CD4-positive, alpha-beta T cell treated with Interleukin-21 for 1 hour (primary cell): Measurements from ENCODE around the gene SLC6A3.
A peak's percentile ranks its signal among the peaks of the same experiment; 100 is the strongest.

Experiments used
- DNase-seq: peaks from one replicate; pipeline ENCODE4 v3.0.0-alpha.2; 2020

Gene SLC6A3

GRCh38 chr5:1404062-1404461 is 41.2 kb downstream of the SLC6A3 start:
- no peak for DNase-seq

GRCh38 chr5:1402611-1403255 is 42.5 kb downstream of the SLC6A3 start:
- DNase-seq = no peak

- DNase-seq = no peak
These were observed 43.6 kb downstream of the SLC6A3 start for GRCh38 chr5:1401536-1402138.

- no peak for DNase-seq
These were observed 44.3 kb downstream of the SLC6A3 start for GRCh38 chr5:1400936-1401335.

- no peak for DNase-seq
These were observed 44.9 kb downstream of the SLC6A3 start for GRCh38 chr5:1400211-1400855.

- no peak for DNase-seq
These were observed 45.5 kb downstream of the SLC6A3 start for GRCh38 chr5:1399737-1400136.

GRCh38 chr5:1396293-1396816 is 48.9 kb downstream of the SLC6A3 start:
- DNase-seq = no peak

GRCh38 chr5:1394881-1395860 is 50.1 kb downstream of the SLC6A3 start:
- no peak for DNase-seq

GRCh38 chr5:1393571-1394501 is 51.4 kb downstream of the SLC6A3 start:
- no peak for DNase-seq

GRCh38 chr5:1392801-1393565 is 52.3 kb downstream of the SLC6A3 start:
- DNase-seq = no peak

GRCh38 chr5:1392261-1392660 is 53.0 kb downstream of the SLC6A3 start:
- DNase-seq = no peak

GRCh38 chr5:1391691-1392090 is 53.5 kb downstream of the SLC6A3 start:
- no peak for DNase-seq

- no peak for DNase-seq
These were observed 54.2 kb downstream of the SLC6A3 start for GRCh38 chr5:1390861-1391600.

GRCh38 chr5:1390333-1390732 is 54.9 kb downstream of the SLC6A3 start:
- no peak for DNase-seq

- DNase-seq = no peak
These were observed 56.8 kb downstream of the SLC6A3 start for GRCh38 chr5:1388383-1388967.

- DNase-seq = no peak
These were observed 57.4 kb downstream of the SLC6A3 start for GRCh38 chr5:1387876-1388275.

- DNase-seq = no peak
These were observed 58.0 kb downstream of the SLC6A3 start for GRCh38 chr5:1387059-1387755.

GRCh38 chr5:1386274-1386717 is 58.9 kb downstream of the SLC6A3 start:
- DNase-seq = peak; percentile 81
